ENCODE data around the gene GAN.
"Not testable (repeated sequence)": the region's sequence is repeated elsewhere in the genome, so short reads cannot be mapped to it uniquely, and the experiment has no call there.

The GAN gene

GRCh38 chr16:81310045-81310644 lies 4.6 kb upstream of the GAN start:
- DNase-seq: no peak

GRCh38 chr16:81311762-81312161 lies 3.0 kb upstream of the GAN start:
- DNase-seq: no peak

- no peak for DNase-seq
Measured at GRCh38 chr16:81313701-81314602, 810 bp upstream of the GAN start.

- peak; percentile 31 for DNase-seq
Measured at GRCh38 chr16:81315271-81316175, 761 bp downstream of the GAN start.

GRCh38 chr16:81316176-81316496 lies 1.4 kb downstream of the GAN start:
- DNase-seq: no peak

- peak; percentile 2 for DNase-seq
Measured at GRCh38 chr16:81318711-81319110, 3.9 kb downstream of the GAN start.

- no peak for DNase-seq
Measured at GRCh38 chr16:81319221-81319912, 4.6 kb downstream of the GAN start.

GRCh38 chr16:81321039-81321438 lies 6.3 kb downstream of the GAN start:
- DNase-seq: no peak

- DNase-seq: no peak
Measured at GRCh38 chr16:81321536-81321935, 6.8 kb downstream of the GAN start.

GRCh38 chr16:81324808-81325207 lies 10.0 kb downstream of the GAN start:
- no peak for DNase-seq

GRCh38 chr16:81327011-81327410 lies 12.2 kb downstream of the GAN start:
- DNase-seq: no peak

- DNase-seq: no peak
Measured at GRCh38 chr16:81327447-81328196, 12.9 kb downstream of the GAN start.

- DNase-seq: no peak
Measured at GRCh38 chr16:81329947-81330346, 15.2 kb downstream of the GAN start.

- no peak for DNase-seq
Measured at GRCh38 chr16:81333356-81333755, 18.6 kb downstream of the GAN start.

GRCh38 chr16:81335669-81336068 lies 20.9 kb downstream of the GAN start:
- DNase-seq: no peak

GRCh38 chr16:81337097-81337496 lies 22.3 kb downstream of the GAN start:
- DNase-seq: no peak

- not testable (repeated sequence) for DNase-seq
Measured at GRCh38 chr16:81345172-81345571, 30.4 kb downstream of the GAN start.

GRCh38 chr16:81347425-81347824 lies 32.7 kb downstream of the GAN start:
- no peak for DNase-seq

- DNase-seq: no peak
Measured at GRCh38 chr16:81349608-81350305, 35.0 kb downstream of the GAN start.

GRCh38 chr16:81350306-81350615 lies 35.5 kb downstream of the GAN start:
- DNase-seq: no peak

- no peak for DNase-seq
Measured at GRCh38 chr16:81353895-81354294, 39.1 kb downstream of the GAN start.
